ENCODE measurements around the gene AEBP1.

DNA sequence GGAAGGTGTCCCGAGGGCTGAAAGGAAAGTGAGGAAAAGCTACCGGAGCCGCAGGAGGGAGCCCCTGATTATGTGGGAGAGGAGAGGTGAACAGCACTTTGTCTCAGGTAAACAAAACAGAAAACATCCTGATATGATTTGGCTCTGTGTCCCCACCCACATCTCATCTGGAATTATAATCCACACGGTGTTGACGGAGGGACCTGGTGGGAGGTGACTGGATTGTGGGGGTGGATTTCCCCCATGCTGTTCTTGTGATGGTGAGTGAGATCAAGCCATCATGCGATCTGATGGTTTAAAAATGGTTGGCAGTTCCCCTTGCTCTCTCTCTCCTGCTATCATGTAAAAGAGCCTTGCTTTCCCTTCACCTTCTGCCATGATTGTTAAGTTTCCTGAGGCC is 16.2 kb downstream of the AEBP1 start:
- TF ChIP-seq, protein P1, sequence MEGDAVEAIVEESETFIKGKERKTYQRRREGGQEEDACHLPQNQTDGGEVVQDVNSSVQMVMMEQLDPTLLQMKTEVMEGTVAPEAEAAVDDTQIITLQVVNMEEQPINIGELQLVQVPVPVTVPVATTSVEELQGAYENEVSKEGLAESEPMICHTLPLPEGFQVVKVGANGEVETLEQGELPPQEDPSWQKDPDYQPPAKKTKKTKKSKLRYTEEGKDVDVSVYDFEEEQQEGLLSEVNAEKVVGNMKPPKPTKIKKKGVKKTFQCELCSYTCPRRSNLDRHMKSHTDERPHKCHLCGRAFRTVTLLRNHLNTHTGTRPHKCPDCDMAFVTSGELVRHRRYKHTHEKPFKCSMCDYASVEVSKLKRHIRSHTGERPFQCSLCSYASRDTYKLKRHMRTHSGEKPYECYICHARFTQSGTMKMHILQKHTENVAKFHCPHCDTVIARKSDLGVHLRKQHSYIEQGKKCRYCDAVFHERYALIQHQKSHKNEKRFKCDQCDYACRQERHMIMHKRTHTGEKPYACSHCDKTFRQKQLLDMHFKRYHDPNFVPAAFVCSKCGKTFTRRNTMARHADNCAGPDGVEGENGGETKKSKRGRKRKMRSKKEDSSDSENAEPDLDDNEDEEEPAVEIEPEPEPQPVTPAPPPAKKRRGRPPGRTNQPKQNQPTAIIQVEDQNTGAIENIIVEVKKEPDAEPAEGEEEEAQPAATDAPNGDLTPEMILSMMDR (IDR thresholded peaks at IDR 0.05) = no peak
- TF ChIP-seq POLR2A (IDR thresholded peaks at IDR 0.05) = no peak
